Measurements from ENCODE around the gene UBN2. TPM values are rescaled to one million over a fixed set of nuclear protein-coding genes. Genes with fewer than 3 reads are reported as not detected.

Gene UBN2
- total and polyA plus RNA-seq, 10 of the 15 experiments (the other 5 are each of a cell fraction or from before 2014, with no cell fraction given), result 0.27 to 8.5 (median 2.5) TPM

DNA sequence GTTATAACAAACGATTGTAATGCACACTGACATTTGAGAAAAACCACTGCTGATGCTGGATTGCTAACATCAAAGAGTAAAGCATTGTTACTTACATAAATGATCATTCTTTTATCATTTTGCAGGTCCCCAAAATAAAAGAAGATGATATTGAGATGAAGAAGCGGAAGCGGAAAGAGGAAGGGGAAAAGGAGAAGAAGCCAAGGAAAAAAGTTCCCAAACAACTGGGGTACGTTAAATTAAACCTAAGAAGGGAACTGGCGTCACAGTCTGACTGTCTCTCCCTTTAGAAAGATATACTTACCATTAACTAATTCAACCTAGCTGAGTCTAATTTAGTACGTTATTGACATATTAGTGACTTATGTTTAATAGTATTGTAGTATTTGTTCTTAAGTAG lies 28.1 kb downstream of the UBN2 start:
- DNase-seq (ENCODE audit: low read depth, low spot score) (no peak), FAIRE-seq (no peak), ATAC-seq (no peak)
- RAD21 ChIA-PET (ENCODE audit: unreplicated experiment), result no interaction called here
- POLR2A ChIA-PET, result interaction anchor here (0.7 kb wide), 1 partner anchor 14 kb away, joined by 3 read pairs; no protein-coding TSS in a partner anchor
- no peak for TF ChIP-seq EGR1 (IDR thresholded peaks at IDR 0.05; ENCODE audit: borderline replicate concordance in 1 of 2, low read depth in 2 of 2, low read length in 2 of 2)
- no peak for TF ChIP-seq ZNF217 (IDR thresholded peaks at IDR 0.05)
- no peak for TF ChIP-seq MXI1 (IDR thresholded peaks at IDR 0.05; ENCODE audit: low read depth, low read length)
- TF ChIP-seq CREM (IDR thresholded peaks at IDR 0.05; ENCODE audit: low read depth), result no peak
- TF ChIP-seq IRF4 (IDR thresholded peaks at IDR 0.05; ENCODE audit: low read depth, low read length), result no peak
- no peak for TF ChIP-seq BACH1 (IDR thresholded peaks at IDR 0.05; ENCODE audit: borderline replicate concordance)
- TF ChIP-seq ZNF384 (IDR thresholded peaks at IDR 0.05; ENCODE audit: borderline replicate concordance, low read depth, low read length), result no peak
- no peak for TF ChIP-seq FOXM1 (IDR thresholded peaks at IDR 0.05; ENCODE audit: low read depth, low read length)
- no peak for TF ChIP-seq NFIC (IDR thresholded peaks at IDR 0.05; ENCODE audit: low read depth, low read length)
- no peak for TF ChIP-seq CEBPB (IDR thresholded peaks at IDR 0.05; ENCODE audit: borderline replicate concordance in 1 of 2, low read depth in 2 of 2, low read length in 2 of 2)
- no peak for TF ChIP-seq NR2C2 (IDR thresholded peaks at IDR 0.05; ENCODE audit: borderline replicate concordance, control insufficient read depth, insufficient read length, low read depth)
- no peak for TF ChIP-seq ZBTB40 (IDR thresholded peaks at IDR 0.05; ENCODE audit: borderline replicate concordance)
- no peak for TF ChIP-seq ZNF687 (IDR thresholded peaks at IDR 0.05)
- TF ChIP-seq DPF2 (IDR thresholded peaks at IDR 0.05), result no peak
- no peak for TF ChIP-seq ESRRA (IDR thresholded peaks at IDR 0.05; ENCODE audit: low read length)
- TF ChIP-seq HCFC1 (IDR thresholded peaks at IDR 0.05; ENCODE audit: low read length), result no peak
- Histone ChIP-seq H3K27me3 (replicated peaks in 1 of 2; ENCODE audit: control insufficient read depth in 2 of 2, insufficient read depth in 2 of 2, low read length in 1 of 2) (no peaks in the 10 kb centered on the region), H3K4me2 (ENCODE audit: control insufficient read depth, insufficient read depth) (no peak overlapping the region), H3K4me3 (no peak overlapping the region), H2AFZ (ENCODE audit: control insufficient read depth, low read depth, low read length) (no peak overlapping the region), H3K36me3 (ENCODE audit: control insufficient read depth in 2 of 2, insufficient read depth in 2 of 2, low read length in 1 of 2) (peaks cover 0 to 18% of the 10 kb centered on the region in 2 experiments; a peak in 2 of 4 replicates), H3K27ac (ENCODE audit: control insufficient read depth, insufficient read depth) (no peak overlapping the region), H3K4me1 (ENCODE audit: control insufficient read depth, insufficient read depth, low read length) (no peaks in the 10 kb centered on the region), H4K20me1 (ENCODE audit: control insufficient read depth, insufficient read depth) (no peaks in the 10 kb centered on the region), H3K9ac (ENCODE audit: control insufficient read depth, insufficient read depth, low read length) (no peak overlapping the region), H3K79me2 (ENCODE audit: control insufficient read depth, insufficient read depth, low read length) (no peaks in the 10 kb centered on the region), H3K9me3 (replicated peaks; ENCODE audit: control insufficient read depth, insufficient read depth, low read length) (no peaks in the 10 kb centered on the region)
- in situ Hi-C loops (cut with MboI) (no loop called here), intact Hi-C loops (cut with micrococcal nuclease; ENCODE audit: unreplicated experiment) (no loop called here)
- CTCF ChIA-PET, result no interaction called here
- no TSS peak for BruUV-seq (replicated peaks)
- SMC1A ChIA-PET (ENCODE audit: uncharacterized antibody, unreplicated experiment), result no interaction called here
- 94% methylated on average over 6 of the region's 6 CpGs for WGBS (ENCODE audit: insufficient coverage, insufficient replicate concordance, low lambda C conversion rate, missing lambda C conversion rate)
